ENCODE results near the gene RPS19.

- no peak for TF ChIP-seq POLR2A (IDR thresholded peaks at IDR 0.05; ENCODE audit: borderline replicate concordance, extremely low read depth, insufficient read depth, insufficient read length)
- no peak for TF ChIP-seq ELF1 (IDR thresholded peaks at IDR 0.05; ENCODE audit: borderline replicate concordance, low read depth)
- no peak for TF ChIP-seq CTCF (IDR thresholded peaks at IDR 0.05 in 2 of 3, conservative IDR thresholded peaks at IDR 0.05 in 1 of 3; ENCODE audit: borderline replicate concordance in 1 of 3, insufficient read depth in 1 of 3, low read depth in 2 of 3, low read length in 2 of 3)
- TF ChIP-seq RAD21 (IDR thresholded peaks at IDR 0.05; ENCODE audit: low read depth), result no peak
- no peak for TF ChIP-seq EZH2 (IDR thresholded peaks at IDR 0.05)
- no peak for TF ChIP-seq EZH2phosphoT487 (IDR thresholded peaks at IDR 0.05; ENCODE audit: borderline replicate concordance)
- no peak for TF ChIP-seq ZNF274 (IDR thresholded peaks at IDR 0.05; ENCODE audit: low read depth, low read length)
Measured at GRCh38 chr19:41910992-41911888, 51.2 kb downstream of the RPS19 start.

All from HCT116 (cell line).